GM12865 (cell line): ENCODE data around the gene MYBL2.

Experiments
- DNase-seq: peaks from one replicate; pipeline ENCODE4 v3.0.0; 2010; ENCODE audit warnings: low read depth
- H3K4me3 ChIP-seq: 2 replicates; pipeline ENCODE4 v1.5.1; 2011; ENCODE audit warnings: mild to moderate bottlenecking, low read depth, low read length, control low read depth
- CTCF ChIP-seq: IDR thresholded peaks from 2 replicates; pipeline ENCODE4 v1.5.1; 2011; ENCODE audit warnings: low read length, control low read depth, low read depth, inconsistent platforms; ENCODE audit not compliant: insufficient read depth; ENCODE audit errors: missing control alignments

MYBL2 gene

GRCh38 chr20:43746344-43747137, 79.6 kb downstream of the MYBL2 start:
- DNase-seq: no peak
- no peak overlapping the region for H3K4me3 ChIP-seq
- no peak for TF ChIP-seq CTCF

GRCh38 chr20:43748274-43748673, 81.4 kb downstream of the MYBL2 start:
- TF ChIP-seq CTCF: no peak
- no peak for DNase-seq
- H3K4me3 ChIP-seq: no peak overlapping the region

GRCh38 chr20:43749734-43750294, 82.9 kb downstream of the MYBL2 start:
- peak; percentile 99 for TF ChIP-seq CTCF
- H3K4me3 ChIP-seq: no peak overlapping the region
- peak; percentile 81 for DNase-seq

GRCh38 chr20:43750774-43751166, 83.9 kb downstream of the MYBL2 start:
- no peak for DNase-seq
- no peak for TF ChIP-seq CTCF
- H3K4me3 ChIP-seq: no peak overlapping the region

GRCh38 chr20:43751167-43752050, 84.5 kb downstream of the MYBL2 start:
- DNase-seq: peak; percentile 97
- TF ChIP-seq CTCF: peak; percentile 1
- H3K4me3 ChIP-seq: peak overlapping the region; percentile 18

GRCh38 chr20:43752051-43752360, 85.1 kb downstream of the MYBL2 start:
- H3K4me3 ChIP-seq: peak overlapping the region; percentile 18
- no peak for TF ChIP-seq CTCF
- DNase-seq: no peak
